ENCODE measurements around the gene PARD6B. TPM values are rescaled to one million over a fixed set of nuclear protein-coding genes. Genes with fewer than 3 reads are reported as not detected.

The PARD6B gene
- total and polyA plus RNA-seq, 2 donors from 2014 or later, result 9.2 to 72.0 TPM

- H3K27ac ChIP-seq (ENCODE audit: low read depth in 2 of 2, low read length in 2 of 2), result no peak overlapping the region
- DNase-seq (peak in 1 of 5 donors; percentile 7), FAIRE-seq (no peak)
- no peak overlapping the region for H3K4me3 ChIP-seq (ENCODE audit: low read length in 3 of 3)
- intact Hi-C loops (cut with DNase I), result no loop called here
- TF ChIP-seq, protein P1, sequence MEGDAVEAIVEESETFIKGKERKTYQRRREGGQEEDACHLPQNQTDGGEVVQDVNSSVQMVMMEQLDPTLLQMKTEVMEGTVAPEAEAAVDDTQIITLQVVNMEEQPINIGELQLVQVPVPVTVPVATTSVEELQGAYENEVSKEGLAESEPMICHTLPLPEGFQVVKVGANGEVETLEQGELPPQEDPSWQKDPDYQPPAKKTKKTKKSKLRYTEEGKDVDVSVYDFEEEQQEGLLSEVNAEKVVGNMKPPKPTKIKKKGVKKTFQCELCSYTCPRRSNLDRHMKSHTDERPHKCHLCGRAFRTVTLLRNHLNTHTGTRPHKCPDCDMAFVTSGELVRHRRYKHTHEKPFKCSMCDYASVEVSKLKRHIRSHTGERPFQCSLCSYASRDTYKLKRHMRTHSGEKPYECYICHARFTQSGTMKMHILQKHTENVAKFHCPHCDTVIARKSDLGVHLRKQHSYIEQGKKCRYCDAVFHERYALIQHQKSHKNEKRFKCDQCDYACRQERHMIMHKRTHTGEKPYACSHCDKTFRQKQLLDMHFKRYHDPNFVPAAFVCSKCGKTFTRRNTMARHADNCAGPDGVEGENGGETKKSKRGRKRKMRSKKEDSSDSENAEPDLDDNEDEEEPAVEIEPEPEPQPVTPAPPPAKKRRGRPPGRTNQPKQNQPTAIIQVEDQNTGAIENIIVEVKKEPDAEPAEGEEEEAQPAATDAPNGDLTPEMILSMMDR (IDR thresholded peaks at IDR 0.05; ENCODE audit: borderline replicate concordance, extremely low read depth, insufficient read depth), result no peak
- no peaks in the 10 kb centered on the region for H3K4me1 ChIP-seq (ENCODE audit: control insufficient read depth in 2 of 3, insufficient read depth in 2 of 3, low read depth in 1 of 3, low read length in 3 of 3)
- no peaks in the 10 kb centered on the region for H3K9me3 ChIP-seq (ENCODE audit: control insufficient read depth in 2 of 3, insufficient read depth in 1 of 3, low read length in 3 of 3)
- no peak overlapping the region for H3K9ac ChIP-seq (ENCODE audit: low read length in 3 of 3)
- H3K36me3 ChIP-seq (ENCODE audit: control insufficient read depth in 2 of 3, insufficient read depth in 3 of 3, low read length in 3 of 3), result no peaks in the 10 kb centered on the region
- H3K27me3 ChIP-seq (ENCODE audit: control insufficient read depth, insufficient read depth, low read length), result no peaks in the 10 kb centered on the region
Measured at GRCh38 chr20:50806126-50806768, 74.9 kb downstream of the PARD6B start.

Other genes starting within 250 kb of the PARD6B start
- gene PTPN1, start 221.2 kb upstream of the PARD6B start, total RNA-seq, result 80.4 TPM
- gene PTPN1, start 221.2 kb upstream of the PARD6B start, polyA plus RNA-seq (ENCODE audit: insufficient read depth, low read depth, low replicate concordance), result 29.6 TPM
- gene RIPOR3, start 40.0 kb upstream of the PARD6B start, total RNA-seq, result 14.6 TPM
- gene RIPOR3, start 40.0 kb upstream of the PARD6B start, polyA plus RNA-seq (ENCODE audit: insufficient read depth, low read depth, low replicate concordance), result 10.5 TPM
- gene BCAS4, start 63.5 kb downstream of the PARD6B start, total RNA-seq, result 10.6 TPM
- gene BCAS4, start 63.5 kb downstream of the PARD6B start, polyA plus RNA-seq (ENCODE audit: insufficient read depth, low read depth, low replicate concordance), result 17.1 TPM
- 66.7 TPM for gene ADNP, start 199.9 kb downstream of the PARD6B start, total RNA-seq
- 32.0 TPM for gene ADNP, start 199.9 kb downstream of the PARD6B start, polyA plus RNA-seq (ENCODE audit: insufficient read depth, low read depth, low replicate concordance)
- gene DPM1, start 227.0 kb downstream of the PARD6B start, total RNA-seq, result 32.4 TPM
- 53.2 TPM for gene DPM1, start 227.0 kb downstream of the PARD6B start, polyA plus RNA-seq (ENCODE audit: insufficient read depth, low read depth, low replicate concordance)
- gene MOCS3, start 227.2 kb downstream of the PARD6B start, total RNA-seq, result 5.1 TPM
- gene MOCS3, start 227.2 kb downstream of the PARD6B start, polyA plus RNA-seq (ENCODE audit: insufficient read depth, low read depth, low replicate concordance), result 1.9 TPM

All from kidney (tissue), 14 donors.